ENCODE data around the gene ERAP2.
"Not testable (repeated sequence)": the region's sequence is repeated elsewhere in the genome, so short reads cannot be mapped to it uniquely, and the experiment has no call there.

ERAP2 gene

DNA sequence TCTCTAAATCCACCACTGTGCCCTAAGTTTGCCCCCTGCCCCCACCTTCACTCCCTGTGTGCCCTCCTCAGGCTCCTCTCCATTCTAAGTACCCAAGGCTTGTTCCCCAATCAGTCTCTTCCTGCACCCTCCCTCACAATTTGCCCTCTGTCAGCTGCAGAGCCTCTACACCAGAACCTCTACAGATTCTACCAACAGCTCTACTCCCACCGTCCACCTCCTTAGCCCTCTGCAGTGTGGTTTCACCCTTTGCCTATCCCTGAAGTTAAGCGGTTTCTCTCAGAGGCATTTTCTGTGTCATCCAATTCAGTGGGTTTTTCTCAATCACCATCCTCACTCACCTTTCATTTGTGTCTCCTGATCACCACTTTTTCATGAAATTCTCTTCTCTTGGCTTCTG, 13.2 kb upstream of the ERAP2 start:
- no peak for DNase-seq (ENCODE audit: low read depth)

DNA sequence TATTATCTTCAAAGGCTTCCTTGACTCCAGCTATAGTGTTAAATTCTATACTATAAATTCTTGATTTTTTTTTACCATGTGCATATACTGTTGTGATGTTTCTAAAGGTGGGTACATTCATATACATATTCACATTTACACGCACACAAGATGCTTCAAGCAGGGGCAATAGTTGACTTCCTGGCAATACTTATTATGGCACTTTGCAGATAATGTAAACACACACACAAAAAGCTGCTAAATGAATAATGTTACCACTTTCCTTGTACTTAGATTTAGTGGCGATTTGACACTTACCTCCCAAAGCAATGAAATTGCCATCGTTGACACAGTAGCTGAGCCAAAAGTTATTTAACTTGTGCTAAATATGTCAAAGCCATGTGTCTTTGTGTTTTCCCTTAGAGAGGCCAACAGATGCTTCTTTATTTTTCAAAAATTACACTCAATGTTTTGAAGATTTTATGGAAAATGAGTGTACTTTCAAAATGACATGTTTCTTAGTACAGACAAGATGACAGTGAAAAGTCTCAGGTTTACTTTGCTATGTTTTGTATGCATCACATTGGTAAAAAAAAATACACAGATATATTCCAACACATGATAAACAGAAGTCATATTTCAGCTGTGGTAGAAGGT, 12.2 kb upstream of the ERAP2 start:
- no peak for DNase-seq (ENCODE audit: low read depth)

DNA sequence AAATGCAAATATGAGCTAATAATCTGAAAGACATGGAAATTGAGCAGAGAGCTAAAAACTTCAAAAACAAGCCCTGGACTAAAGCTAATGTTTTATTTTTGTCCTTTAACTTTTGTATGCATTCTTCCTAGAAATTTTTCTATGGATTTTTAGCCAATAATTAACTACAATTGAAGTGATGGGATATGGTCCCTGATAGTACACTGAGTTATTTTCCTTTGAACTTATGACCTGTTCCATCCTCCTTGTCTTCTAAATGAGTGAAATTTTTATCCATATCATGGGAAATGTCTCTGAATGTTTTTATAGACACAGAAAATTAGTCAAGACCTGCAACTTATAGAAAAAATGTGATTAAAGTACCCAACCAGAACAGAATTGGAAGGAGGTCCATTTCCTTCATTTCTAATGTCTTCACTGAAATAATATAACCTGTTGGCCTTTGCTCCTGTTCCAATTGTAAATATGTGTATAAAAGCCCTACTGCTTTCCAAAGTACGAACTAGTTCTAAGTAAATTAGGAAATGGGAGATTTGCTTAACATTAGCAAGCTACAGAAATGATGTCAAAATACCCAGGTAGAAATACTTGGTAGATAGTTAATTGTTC, 11.3 kb upstream of the ERAP2 start:
- no peak for DNase-seq (ENCODE audit: low read depth)

DNA sequence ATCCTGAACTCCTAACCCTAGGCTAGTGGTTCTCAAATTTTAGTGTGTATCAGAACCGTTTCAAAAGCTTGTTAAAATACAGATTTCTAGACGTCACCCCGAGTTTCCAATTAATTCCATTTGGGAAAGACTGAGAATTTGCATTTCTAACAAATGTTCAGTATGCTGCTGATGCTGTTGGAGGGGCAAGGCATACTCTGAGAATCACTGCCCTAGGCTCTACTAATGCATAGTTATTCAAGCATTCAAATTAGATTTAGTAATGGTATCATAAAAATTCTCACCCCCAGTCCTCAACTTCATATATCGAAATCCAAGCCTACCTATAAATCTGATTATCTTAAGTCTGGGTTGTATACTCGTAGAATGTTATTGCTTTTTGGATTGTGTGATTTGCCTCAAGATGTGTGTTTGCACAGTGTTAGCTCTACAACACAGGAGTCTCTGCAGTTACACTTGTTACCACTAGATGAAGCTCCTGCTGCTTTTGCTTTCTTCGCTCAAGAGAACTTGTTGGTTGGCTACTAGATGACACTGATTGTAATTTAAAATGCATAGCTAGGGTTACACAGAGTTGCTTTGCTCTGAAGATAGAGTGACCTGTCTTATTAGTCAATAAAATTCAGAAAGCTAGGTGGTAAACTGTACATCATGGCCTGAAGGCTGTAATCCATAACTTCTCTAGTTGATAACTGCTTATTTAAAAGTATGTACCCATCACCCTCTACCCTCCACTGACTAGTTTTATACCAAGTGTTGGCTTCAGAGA, 7.5 kb upstream of the ERAP2 start:
- no peak for DNase-seq (ENCODE audit: low read depth)

DNA sequence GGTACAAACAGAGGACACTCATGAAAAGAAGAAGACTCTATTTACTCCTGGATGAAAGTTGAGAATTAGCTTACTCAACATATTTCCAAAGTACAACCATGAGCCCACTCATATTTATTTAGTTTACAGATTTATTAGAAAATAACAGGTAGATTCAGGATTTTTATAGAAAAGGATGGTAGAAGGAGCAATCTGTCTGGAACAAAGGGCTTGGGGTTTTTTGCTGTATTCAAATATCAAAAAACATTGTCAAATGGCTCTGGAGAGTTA, 7.0 kb upstream of the ERAP2 start:
- no peak for DNase-seq (ENCODE audit: low read depth)

DNA sequence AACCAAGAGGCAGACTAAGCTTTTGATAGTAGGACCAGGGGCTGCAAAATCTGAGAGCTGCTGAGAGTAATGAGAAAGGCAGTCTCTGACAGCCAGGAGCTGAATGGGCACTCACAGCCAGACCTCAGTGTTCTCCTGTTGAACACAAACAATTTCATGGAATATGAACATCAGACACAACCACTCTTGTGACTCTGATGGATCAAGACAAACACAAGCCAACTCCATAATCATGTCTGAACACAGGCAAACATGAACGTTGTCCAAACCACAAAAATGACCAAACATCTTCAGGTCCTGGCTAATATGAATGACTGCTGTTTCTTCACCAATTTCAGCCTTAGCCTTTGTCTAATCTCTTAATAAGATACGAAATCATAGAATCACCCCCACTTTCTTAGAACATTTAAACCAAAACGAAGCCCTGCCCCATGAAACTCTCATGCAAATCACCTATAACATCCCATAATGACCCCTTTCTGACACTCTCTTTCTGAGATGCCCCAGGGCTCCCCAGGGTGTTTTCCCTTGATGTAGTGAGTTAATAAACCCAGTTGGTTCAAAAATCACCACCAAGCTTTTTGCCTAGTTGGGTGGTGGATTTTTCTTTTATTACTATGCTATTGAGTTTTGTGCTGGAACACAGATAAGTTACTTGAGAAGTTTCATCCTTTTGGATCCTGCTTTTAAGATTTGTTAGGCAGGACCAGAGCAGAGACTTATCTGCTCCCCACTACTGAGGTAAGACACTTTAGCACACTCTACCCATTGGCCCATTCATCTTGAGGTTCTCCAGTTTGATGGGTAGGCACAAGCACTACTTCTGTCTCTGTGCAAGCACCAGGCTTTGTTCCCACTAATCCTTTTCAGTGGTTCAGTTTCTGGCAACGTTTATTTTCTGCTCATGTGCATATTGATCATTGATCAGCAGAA, 5.9 kb upstream of the ERAP2 start:
- DNase-seq (ENCODE audit: low read depth), result no peak

DNA sequence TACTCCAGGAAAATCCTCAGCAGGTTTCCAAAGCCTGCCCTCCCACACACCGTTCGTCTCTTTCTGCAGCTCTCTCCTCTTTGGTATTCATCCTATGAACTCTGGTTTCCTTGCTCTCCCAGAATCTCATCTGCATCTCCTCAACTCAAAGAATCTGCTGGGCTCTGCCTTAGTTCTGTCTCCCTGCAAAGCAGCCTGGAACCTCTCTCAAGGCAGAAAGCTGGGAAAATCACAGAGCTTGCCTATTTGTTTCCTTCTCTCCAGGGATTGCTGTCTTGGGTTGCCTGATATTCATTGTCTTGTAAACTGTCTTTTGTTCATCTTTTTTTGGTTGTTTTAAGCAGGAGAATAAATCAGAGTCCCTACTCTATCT, 5.3 kb upstream of the ERAP2 start:
- DNase-seq (ENCODE audit: low read depth), result no peak

DNA sequence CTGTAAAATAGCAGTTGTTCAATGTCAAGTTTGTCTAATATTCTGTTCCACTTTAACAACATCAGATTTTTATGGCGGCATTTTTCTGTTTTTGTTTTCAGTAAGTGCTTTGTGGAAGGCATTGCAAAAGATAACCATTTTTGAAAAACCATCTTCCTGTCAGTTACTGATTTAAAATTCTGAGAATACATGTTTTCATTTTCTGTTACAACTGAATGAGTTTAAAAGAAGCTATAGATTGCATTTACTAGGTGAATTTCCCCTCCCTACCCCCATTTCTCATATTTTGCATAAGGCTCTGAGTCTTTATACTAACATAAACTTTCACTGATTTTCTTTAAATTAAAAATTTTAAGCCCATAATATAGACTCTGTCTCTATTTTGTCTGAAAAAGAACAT, 4.6 kb upstream of the ERAP2 start:
- DNase-seq (ENCODE audit: low read depth), result no peak

DNA sequence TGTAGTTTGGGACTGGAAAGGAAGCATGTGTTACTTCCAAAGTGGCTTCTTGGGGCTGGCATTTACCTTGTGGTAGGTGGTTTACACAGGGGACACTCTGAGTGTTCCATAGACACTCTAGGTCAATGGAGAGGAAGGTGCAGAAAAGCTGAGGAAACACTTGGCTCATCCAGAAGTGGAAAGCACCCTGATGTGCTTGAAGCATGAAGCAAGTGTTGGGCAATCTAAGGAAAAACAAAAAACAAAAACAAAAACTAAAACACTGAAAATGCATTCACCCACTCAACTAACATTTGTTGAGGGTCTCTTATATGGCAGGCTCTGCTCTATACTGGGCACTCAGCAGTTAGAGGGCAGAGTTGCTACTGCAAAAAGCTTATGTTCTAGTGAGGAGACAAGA, 2.9 kb upstream of the ERAP2 start:
- no peak for DNase-seq (ENCODE audit: low read depth)

DNA sequence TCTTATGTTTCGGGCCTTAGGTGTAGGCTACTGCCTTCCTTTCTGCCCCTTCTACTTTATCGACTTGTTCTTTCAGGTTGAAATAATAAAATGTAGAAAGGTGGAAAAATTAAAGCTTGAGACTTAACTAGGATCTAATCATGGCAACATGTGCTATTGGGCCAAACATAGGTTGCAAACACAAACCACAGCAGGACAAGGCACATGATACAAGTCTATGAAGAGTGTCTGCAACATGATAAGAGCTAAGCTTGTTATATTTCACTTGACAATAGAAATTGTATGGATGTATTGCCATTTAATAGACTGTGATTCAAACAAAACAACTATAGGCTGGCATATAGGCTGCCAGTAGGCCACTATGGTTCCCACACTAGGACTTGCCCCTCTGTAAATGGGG, 1.7 kb upstream of the ERAP2 start:
- DNase-seq (ENCODE audit: low read depth), result no peak

DNA sequence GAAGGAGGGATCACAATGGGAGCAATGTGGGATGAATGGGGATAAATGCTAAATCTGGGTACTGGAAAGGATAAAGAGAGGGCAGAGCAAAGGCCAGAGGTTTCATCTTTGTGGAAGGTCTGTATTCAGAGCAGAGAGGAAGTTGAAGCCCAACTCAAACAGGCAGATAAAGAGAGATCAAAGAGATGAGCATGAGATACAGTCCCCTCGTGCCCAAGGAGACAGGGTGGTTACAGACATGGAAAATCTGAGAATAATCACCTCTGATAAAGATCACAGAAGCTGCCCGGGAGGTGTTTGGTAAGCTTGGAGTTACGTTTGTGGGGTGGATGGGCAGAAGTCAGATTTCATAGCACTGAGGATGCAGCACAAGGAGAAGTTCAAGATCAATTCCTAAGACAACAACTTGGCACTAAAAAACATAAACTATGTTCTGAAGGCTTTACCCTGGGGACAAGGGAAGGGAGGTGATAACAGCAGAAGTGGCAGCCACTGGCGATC, 459 bp upstream of the ERAP2 start:
- DNase-seq (ENCODE audit: low read depth), result no peak

DNA sequence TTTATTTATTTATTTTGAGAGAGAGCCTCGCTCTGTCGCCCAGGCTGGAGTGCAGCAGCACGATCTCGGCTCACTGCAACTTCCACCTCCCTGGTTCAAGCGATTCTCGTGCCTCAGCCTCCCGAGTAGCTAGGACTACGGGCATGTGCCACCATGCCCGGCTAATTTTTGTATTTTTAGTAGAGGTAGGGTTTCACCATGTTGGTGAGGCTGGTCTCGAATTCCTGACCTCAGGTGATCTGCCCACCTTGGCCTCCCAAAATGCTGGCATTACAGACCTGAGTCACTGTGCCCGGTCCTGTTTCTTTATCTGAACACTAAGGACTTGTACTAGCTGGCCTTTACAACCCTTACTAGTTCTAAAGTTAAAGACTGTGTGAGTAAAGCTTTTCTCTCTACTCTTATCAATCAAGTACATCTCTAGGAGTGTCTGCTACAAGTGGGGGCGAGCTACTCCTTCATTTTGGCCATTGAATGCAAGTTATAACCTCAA, 723 bp downstream of the ERAP2 start:
- DNase-seq (ENCODE audit: low read depth), result not testable (repeated sequence)

DNA sequence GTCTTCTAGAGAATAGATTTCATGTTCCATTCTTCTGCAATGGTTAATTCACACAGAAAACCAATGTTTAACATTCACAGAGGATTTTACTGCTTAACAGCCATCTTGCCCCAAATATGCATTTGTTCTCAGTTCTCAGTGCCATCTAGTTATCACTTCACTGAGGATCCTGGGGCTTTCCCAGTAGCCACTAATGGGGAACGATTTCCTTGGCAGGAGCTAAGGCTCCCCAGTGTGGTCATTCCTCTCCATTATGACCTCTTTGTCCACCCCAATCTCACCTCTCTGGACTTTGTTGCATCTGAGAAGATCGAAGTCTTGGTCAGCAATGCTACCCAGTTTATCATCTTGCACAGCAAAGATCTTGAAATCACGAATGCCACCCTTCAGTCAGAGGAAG, 3.4 kb downstream of the ERAP2 start:
- DNase-seq (ENCODE audit: low read depth), result no peak

DNA sequence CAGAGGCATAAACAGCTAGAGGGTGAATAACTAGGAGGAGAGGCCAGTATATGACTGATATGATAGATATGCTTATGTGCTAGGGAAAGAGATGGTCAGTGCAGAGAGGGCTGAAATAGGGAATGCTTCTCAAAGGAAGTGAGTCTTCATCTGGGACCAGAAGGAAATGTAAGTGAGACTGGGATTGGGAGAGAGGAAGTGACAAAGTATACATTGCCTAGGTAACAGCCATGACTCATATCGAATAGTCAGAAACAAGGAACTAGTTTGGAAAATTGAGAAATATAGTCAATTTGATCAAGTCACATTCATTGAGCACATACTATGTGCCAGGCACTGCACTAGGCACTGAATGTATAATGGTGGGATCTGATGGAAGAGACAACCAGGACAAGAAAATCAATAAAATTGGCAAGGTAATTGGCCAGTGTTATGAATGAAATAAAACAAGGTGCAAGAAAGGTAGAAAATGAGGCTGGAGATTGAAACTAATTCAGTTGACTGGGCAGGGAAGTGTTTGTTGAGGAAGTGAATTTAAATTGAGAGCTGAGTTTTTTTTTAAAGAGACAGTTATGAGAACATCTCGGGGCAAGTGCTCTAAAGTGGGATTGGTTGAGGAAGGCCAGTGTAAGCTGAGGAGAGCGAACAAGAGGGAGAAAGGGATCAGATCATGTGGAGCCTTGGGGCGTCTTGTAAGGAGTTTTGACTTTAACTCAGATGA, 4.3 kb downstream of the ERAP2 start:
- DNase-seq (ENCODE audit: low read depth), result no peak

DNA sequence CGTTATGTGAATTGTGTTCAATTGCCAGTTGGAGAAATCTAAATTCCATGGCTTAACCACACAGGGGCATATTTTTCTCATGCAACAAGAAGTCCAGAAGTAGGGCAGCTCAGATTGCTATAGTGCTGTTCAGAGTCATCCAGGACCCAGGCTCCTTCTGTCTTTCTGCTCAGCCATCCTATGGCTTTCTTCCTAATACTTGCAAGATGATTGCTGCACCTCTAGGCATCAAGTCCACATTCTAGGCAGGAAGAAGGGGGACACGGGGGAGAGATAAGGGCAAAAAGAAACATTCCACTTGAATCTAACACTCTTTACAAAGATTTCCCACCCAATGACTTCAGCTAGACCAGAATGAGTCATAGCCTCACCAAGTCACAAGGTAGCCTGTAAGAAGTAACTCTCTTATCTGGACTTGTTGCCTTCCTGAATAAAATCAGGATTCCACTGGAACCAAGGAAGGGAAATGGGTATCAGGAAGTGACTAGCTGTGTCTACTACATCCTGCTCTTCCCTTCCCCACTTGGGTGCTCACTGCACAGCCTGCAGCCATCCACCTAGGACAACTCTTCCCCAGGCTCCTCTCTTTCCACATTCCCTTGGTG, 5.3 kb downstream of the ERAP2 start:
- no peak for DNase-seq (ENCODE audit: low read depth)

DNA sequence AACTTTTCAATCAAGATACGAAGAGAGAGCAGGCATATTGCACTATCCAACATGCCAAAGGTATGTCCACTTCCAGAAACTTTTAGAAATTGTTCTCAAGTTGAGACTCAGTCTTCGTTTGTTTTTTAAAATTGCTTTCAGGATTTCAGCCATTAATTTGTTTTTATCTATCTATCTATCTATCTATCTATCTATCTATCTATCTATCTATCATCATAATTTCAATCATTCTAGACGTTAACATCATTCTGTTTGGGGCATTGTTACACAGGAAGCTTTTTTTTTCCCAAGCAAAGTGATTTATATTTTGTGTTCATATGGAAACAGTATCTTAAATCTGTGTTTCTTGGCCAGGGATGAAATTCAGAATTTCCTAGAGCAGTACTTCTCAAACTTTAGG, 7.6 kb downstream of the ERAP2 start:
- no peak for DNase-seq (ENCODE audit: low read depth)

DNA sequence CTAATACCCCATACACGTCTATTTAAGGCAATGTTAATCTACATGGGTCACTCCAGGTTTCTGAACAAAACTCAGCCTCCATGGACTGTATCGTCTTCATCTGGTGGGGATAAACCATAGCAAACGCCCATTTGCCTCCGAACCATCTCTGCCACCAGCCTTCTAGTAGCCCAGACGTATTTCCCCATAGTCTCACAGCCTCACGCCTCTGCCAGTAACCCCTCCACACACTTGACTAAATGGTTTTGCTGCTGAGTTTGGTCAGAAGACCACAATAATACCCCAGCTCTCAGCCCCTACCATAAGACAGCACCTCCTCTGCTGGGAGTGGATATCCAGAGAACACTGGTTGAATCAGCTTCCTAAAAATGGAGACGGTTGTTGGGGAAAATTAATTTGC, 8.7 kb downstream of the ERAP2 start:
- no peak for DNase-seq (ENCODE audit: low read depth)

DNA sequence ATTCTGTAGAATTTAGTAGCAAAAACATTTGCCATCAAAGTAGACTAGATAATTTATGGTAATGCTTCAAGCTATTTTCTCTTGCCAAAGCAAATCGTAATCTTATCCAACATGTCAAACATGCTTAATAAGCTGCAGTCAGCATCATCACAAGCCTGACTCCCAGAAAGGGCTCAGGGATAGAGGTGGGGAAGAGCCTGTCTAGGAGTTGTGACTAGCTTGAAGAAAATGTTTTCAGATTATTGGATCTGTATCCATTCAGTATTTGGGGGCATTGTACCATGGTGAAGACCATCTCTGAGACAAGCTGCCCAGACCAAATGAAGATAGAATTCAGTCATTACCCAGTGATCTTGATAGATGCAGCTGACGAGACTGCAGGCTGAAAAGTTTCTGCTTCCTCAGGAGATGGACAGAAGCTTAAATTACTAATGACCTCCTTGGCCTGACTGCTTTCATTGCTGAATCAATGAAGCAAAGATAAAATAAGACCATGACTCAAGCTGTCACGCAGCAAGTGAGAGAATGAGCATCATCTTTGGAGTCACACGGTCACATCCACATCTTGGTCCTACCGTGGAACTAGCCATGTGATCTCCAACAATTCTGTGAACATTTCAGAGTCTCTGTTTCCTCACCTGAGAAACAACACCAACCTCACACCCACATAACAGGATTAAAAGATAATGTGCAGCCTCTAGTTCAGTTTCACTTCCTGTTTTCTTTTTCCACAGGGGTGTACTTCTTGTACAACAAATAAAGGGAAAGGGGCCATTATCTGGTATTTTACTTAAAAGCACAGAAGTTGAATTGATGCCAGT, 9.4 kb downstream of the ERAP2 start:
- DNase-seq (ENCODE audit: low read depth), result peak; percentile 23

DNA sequence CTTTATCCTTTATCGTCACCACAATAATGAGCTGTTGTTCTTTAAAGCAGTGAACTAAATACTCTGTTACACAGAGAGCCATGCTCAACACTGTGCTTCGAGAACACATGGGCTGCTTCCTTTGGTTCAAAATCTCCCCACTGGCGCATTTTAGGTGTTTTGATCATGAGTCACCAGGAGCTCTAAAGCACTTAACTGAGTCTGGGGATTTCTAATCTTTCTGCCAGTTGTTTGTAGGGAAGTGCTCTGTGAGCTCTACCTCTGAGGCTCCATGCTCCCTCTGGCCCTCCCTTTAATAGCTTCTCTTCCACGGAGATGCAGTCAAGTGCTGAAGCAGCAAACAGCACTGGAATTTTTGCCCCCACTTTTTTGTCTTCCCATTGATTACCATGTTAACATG, 17.0 kb downstream of the ERAP2 start:
- no peak for DNase-seq (ENCODE audit: low read depth)

DNA sequence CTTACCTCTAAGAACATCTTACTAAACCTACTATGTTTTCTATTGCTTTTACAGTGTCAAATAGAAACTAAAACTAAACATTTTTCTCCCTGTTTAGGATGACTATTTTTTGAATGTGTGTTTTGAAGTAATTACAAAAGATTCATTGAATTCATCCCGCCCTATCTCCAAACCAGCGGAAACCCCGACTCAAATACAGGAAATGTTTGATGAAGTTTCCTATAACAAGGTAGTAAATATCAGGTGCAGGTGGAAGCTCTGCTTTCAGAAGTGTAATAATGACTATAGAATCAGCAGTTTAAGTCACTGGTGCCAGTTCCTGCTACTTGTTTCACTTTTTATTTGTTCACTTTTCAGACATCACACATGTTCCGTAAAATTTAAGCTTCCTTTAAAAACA, 20.0 kb downstream of the ERAP2 start:
- peak; percentile 35 for DNase-seq (ENCODE audit: low read depth)
